ENCODE measurements around the gene STAG1.
"Not testable (repeated sequence)": the region's sequence is repeated elsewhere in the genome, so short reads cannot be mapped to it uniquely, and the experiment has no call there.

The STAG1 gene

GRCh38 chr3:136745916-136746315 is 6.3 kb downstream of the STAG1 start:
- DNase-seq (ENCODE audit: low spot score) = no peak

- DNase-seq (ENCODE audit: low spot score) = no peak
These were observed 11.1 kb downstream of the STAG1 start for GRCh38 chr3:136741063-136741462.

GRCh38 chr3:136740351-136740958 is 11.7 kb downstream of the STAG1 start:
- DNase-seq (ENCODE audit: low spot score) = no peak

GRCh38 chr3:136736950-136737349 is 15.2 kb downstream of the STAG1 start:
- DNase-seq (ENCODE audit: low spot score) = not testable (repeated sequence)

- no peak for DNase-seq (ENCODE audit: low spot score)
These were observed 17.1 kb downstream of the STAG1 start for GRCh38 chr3:136735103-136735502.

GRCh38 chr3:136734382-136735070 is 17.7 kb downstream of the STAG1 start:
- DNase-seq (ENCODE audit: low spot score) = no peak

GRCh38 chr3:136733317-136733833 is 18.8 kb downstream of the STAG1 start:
- peak; percentile 64 for DNase-seq (ENCODE audit: low spot score)

- no peak for DNase-seq (ENCODE audit: low spot score)
These were observed 20.8 kb downstream of the STAG1 start for GRCh38 chr3:136731274-136731884.

- no peak for DNase-seq (ENCODE audit: low spot score)
These were observed 21.4 kb downstream of the STAG1 start for GRCh38 chr3:136730595-136731273.

GRCh38 chr3:136728918-136729317 is 23.3 kb downstream of the STAG1 start:
- DNase-seq (ENCODE audit: low spot score) = peak; percentile 74

- DNase-seq (ENCODE audit: low spot score) = no peak
These were observed 23.7 kb downstream of the STAG1 start for GRCh38 chr3:136728473-136728872.

GRCh38 chr3:136725468-136725867 is 26.7 kb downstream of the STAG1 start:
- DNase-seq (ENCODE audit: low spot score) = no peak

- not testable (repeated sequence) for DNase-seq (ENCODE audit: low spot score)
These were observed 29.3 kb downstream of the STAG1 start for GRCh38 chr3:136722916-136723315.

- DNase-seq (ENCODE audit: low spot score) = not testable (repeated sequence)
These were observed 29.8 kb downstream of the STAG1 start for GRCh38 chr3:136722399-136722798.

- DNase-seq (ENCODE audit: low spot score) = no peak
These were observed 32.1 kb downstream of the STAG1 start for GRCh38 chr3:136720091-136720490.

- DNase-seq (ENCODE audit: low spot score) = no peak
These were observed 35.5 kb downstream of the STAG1 start for GRCh38 chr3:136716629-136717028.

- DNase-seq (ENCODE audit: low spot score) = no peak
These were observed 38.2 kb downstream of the STAG1 start for GRCh38 chr3:136714020-136714419.

- no peak for DNase-seq (ENCODE audit: low spot score)
These were observed 39.2 kb downstream of the STAG1 start for GRCh38 chr3:136712941-136713340.

- DNase-seq (ENCODE audit: low spot score) = not testable (repeated sequence)
These were observed 40.3 kb downstream of the STAG1 start for GRCh38 chr3:136711888-136712287.

- DNase-seq (ENCODE audit: low spot score) = no peak
These were observed 40.9 kb downstream of the STAG1 start for GRCh38 chr3:136711277-136711676.

GRCh38 chr3:136709775-136710174 is 42.4 kb downstream of the STAG1 start:
- DNase-seq (ENCODE audit: low spot score) = not testable (repeated sequence)

- DNase-seq (ENCODE audit: low spot score) = no peak
These were observed 43.7 kb downstream of the STAG1 start for GRCh38 chr3:136708333-136708985.
